NCI-H748 (cell line): Measurements from ENCODE around the gene RTRAF.
A peak's percentile ranks its signal among the peaks of the same experiment; 100 is the strongest.

Source experiments
- DNase-seq: peaks from one replicate; lab custom pipeline; 2025; ENCODE audit not compliant: unreplicated experiment; lab: John Stamatoyannopoulos, UW

The RTRAF gene

GRCh38 chr14:52020161-52020714, 30.9 kb downstream of the RTRAF start:
- DNase-seq: no peak

- DNase-seq: no peak
These were observed 31.7 kb downstream of the RTRAF start for GRCh38 chr14:52020866-52021717.

- DNase-seq: no peak
These were observed 32.7 kb downstream of the RTRAF start for GRCh38 chr14:52021957-52022600.

- no peak for DNase-seq
These were observed 34.2 kb downstream of the RTRAF start for GRCh38 chr14:52023518-52023917.

- no peak for DNase-seq
These were observed 36.0 kb downstream of the RTRAF start for GRCh38 chr14:52025310-52025709.

GRCh38 chr14:52026017-52026660, 36.8 kb downstream of the RTRAF start:
- no peak for DNase-seq

- no peak for DNase-seq
These were observed 37.6 kb downstream of the RTRAF start for GRCh38 chr14:52026901-52027300.

GRCh38 chr14:52029881-52030280, 40.5 kb downstream of the RTRAF start:
- DNase-seq: no peak

- DNase-seq: no peak
These were observed 42.4 kb downstream of the RTRAF start for GRCh38 chr14:52031781-52032180.

GRCh38 chr14:52032204-52032801, 43.0 kb downstream of the RTRAF start:
- DNase-seq: no peak

GRCh38 chr14:52033101-52033642, 43.8 kb downstream of the RTRAF start:
- no peak for DNase-seq

- no peak for DNase-seq
These were observed 49.9 kb downstream of the RTRAF start for GRCh38 chr14:52039124-52039815.

GRCh38 chr14:52040598-52040997, 51.3 kb downstream of the RTRAF start:
- no peak for DNase-seq

- no peak for DNase-seq
These were observed 53.3 kb downstream of the RTRAF start for GRCh38 chr14:52042371-52043289.

- DNase-seq: peak; percentile 51
These were observed 54.3 kb downstream of the RTRAF start for GRCh38 chr14:52043690-52044089.

- DNase-seq: no peak
These were observed 55.6 kb downstream of the RTRAF start for GRCh38 chr14:52044791-52045522.

- DNase-seq: no peak
These were observed 57.1 kb downstream of the RTRAF start for GRCh38 chr14:52046376-52046917.

GRCh38 chr14:52048116-52048515, 58.8 kb downstream of the RTRAF start:
- DNase-seq: no peak
